NK-92 (cell line): ENCODE results near the gene PCLO.
"Not testable (repeated sequence)": the region's sequence is repeated elsewhere in the genome, so short reads cannot be mapped to it uniquely, and the experiment has no call there.

ENCODE experiments used
- DNase-seq: peaks from one replicate; lab custom pipeline; 2025; ENCODE audit not compliant: unreplicated experiment; lab: John Stamatoyannopoulos, UW

PCLO gene

DNA sequence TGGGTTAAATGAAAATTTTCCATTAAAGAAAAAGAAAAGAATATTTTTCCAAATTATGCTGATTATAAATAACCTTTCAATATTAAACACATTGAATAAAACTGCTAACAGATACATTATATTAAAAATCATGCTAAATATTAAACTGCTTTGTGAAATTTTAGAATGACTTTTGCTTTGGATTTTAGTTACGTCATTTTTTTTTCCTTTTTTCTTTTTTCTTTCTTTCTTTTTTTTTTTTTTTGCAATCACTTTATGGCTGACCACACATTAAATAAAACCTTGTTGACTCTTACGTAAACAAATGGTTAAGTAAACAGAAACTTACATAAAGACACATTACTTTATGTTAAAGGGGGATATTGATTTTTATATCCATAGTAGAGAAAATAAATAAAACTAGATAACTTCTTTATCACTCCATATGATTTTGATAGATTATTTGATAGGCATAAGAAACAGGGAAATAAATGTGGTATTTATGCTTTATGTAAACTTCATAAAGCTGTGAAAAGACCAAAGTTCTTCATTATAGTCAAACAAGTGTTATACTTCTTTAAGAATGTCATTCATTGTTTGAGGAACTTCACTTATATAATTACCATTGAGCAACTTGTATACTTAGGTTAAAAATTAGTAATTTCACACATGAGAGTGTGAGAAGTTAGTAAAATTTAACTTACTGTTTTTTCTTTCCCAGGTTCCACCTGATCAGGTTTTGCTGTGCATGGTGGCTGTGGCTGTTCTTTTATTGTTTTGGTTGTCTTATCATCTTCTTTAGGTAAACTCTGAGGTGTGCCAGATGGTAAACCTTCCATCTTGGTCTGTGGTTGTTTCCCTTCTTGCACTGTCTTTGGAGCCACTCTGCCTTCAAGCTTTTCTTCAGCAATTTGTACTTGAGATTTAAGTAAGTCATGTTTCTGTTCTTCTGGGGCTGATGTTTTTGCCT, 197.3 kb downstream of the PCLO start:
- no peak for DNase-seq

- no peak for DNase-seq
Observed at GRCh38 chr7:82964150-82964882, 198.4 kb downstream of the PCLO start.

GRCh38 chr7:82961240-82961639, 201.4 kb downstream of the PCLO start:
- no peak for DNase-seq

GRCh38 chr7:82959528-82959927, 203.2 kb downstream of the PCLO start:
- DNase-seq, result no peak

GRCh38 chr7:82957521-82957920, 205.2 kb downstream of the PCLO start:
- no peak for DNase-seq

GRCh38 chr7:82953324-82954027, 209.2 kb downstream of the PCLO start:
- DNase-seq, result no peak

DNA sequence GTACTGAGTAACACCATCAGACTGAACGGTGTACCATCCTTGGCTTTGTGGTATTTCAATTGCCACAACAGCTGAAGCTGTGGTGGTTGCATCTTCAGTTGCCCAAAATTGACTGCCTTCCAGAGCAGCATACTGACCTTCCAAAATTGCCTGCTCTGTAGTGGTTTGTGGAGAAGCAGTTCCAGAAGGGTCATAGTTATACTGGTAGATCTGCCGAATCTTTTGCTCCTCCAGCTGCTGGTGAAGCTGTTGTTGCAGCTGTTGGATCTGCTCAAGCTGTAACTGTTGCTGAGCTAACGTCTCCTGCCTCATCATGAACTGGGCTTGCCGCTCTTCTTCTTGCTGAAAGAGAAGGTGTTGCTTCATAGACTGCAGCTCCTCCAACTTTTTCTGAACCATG, 212.2 kb downstream of the PCLO start:
- no peak for DNase-seq

DNA sequence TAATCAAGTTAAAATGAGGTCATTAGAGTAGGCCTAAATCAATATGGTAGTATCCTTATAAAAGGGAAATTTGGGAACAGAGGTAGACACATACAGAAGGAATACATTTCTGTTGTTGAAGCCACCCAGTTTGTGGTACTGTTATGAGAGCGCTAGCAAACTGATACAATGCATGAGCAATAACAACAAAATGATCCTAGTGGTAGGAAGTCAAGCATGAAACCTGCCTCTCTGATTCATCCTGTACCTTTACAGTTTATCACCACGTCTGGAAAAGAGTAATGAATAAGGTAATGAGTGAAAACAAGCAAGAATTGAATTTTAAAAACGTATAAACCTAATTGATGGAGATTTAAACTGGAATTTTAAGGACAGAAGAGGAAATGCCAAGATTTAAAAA, 217.2 kb downstream of the PCLO start:
- DNase-seq, result no peak

DNA sequence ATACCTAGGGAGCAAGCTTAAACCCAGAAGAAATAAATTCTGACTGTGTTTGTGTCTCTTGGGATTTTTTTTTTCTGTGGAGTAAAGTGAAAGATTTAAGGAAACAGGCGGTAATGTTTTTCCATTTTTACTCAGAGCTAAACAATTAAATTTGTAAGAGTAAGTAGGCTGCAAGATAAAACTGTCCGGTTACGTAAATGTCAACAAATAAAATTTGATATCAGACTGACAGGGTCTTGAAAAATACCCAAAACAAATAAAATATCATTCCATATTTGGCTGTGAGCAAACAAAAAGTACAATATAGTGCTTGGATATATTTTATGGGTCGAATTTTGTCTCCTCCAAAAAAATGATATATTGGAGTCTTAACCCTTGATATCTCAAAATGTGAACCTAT, 217.6 kb downstream of the PCLO start:
- DNase-seq, result no peak

- DNase-seq, result no peak
Observed at GRCh38 chr7:82932516-82932915, 230.2 kb downstream of the PCLO start.

DNA sequence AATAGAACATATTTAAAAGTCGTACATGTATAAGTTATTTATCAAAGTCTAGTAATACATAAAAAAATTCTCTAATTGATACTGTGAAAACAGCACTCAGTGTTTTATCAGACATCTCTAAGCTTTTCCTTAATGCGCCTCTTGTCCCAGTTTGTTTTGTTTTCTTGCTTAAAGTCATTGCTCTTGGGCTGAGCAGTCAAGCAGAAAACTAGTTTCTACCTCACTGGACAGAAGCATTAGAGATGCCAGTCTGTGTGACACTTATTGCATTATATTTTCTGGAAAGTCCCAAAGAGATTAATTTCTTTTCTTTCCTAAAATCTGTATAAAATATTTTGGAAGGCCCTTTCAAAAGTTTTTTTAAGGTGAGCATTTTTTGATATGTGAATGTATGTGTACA, 236.2 kb downstream of the PCLO start:
- DNase-seq, result no peak

DNA sequence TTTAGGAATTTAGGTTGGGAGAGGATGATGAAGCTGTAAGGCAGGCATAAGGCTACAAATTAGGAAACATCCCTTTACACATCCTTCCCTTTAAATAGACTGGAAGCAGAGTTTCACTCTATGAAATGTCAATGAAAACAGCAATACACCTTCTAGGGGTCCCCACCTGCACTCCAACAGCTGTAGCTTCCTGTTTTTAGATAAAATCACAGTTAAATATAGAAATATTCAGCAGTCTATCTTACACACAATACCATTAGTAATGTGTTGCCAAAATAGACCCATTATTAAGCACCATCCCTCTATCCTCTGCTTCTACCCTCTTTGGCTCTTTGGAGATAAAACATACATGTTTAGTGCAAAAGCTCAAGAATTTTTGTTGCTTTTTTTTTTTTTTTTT, 237.4 kb downstream of the PCLO start:
- DNase-seq, result no peak

DNA sequence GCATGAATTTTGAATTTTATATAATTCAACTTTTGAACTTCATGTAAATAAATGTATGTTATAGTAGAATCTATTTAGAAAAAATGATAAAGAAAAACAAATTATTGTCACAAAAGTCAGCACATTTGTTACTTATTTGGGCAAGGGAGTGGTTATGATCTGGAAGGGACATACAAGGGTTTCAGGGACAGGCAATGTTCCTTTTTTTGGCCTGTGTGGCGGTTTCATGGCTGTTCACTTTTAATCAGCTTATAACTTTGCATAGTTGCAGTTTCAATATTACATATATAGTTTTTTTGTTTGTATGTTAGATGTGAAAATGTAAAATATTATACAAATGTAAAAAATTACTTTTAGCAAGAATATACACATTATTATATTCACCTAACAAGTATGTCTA, 256.2 kb downstream of the PCLO start:
- DNase-seq, result no peak

DNA sequence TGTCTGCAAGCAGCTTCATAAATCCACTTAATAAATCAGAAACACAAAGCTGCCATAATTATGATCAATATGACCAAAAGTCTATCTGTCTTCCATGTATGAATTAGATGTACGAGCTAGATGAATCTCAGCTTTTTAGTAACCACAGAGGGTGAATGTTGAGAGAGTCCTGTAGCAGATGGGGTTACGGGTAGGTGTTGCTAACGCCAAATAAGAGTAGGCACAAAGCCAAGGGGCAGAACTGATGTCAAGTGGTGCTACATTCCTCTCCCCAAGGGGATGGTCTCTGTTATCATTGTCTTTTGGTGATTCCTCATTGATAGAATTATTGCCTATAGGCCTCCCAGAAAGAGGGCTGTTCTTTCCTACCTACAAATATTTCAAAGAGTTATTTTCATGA, 257.8 kb downstream of the PCLO start:
- no peak for DNase-seq

GRCh38 chr7:82901098-82901497, 261.6 kb downstream of the PCLO start:
- not testable (repeated sequence) for DNase-seq

DNA sequence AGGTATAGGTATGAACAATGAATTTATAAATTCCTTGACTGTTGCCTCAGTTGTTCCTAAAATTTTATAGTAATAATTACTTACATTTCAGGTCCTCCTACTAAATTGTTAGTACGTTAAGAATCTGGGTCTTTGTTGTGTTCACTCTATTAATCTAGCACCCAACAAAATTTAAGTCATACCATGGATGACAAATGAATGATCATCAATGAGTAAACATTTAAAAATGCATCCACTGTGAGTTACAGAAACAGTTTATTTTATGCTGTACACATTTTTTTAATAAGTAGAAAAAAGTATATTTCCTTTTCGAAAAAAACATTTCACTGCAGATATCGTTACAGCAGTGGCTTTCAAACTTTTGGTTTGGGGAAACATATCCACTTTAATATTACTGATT, 265.2 kb downstream of the PCLO start:
- DNase-seq, result no peak

DNA sequence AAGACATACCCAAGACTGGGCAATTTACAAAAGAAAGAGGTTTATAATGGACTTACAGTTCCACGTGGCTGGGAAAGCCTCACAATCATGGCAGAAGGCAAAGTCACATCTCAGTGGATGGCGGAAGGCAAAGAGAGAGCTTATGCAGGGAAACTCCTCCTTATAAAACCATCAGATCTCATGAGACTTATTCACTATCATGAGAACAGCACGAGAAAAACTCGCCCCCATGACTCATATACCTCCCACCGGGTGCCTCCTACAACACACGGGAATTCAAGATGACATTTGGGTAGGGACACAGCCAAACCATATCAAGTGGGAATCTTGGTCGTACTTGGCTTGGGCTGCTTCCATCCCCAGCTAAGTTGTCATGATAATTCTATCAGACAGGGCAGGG, 268.3 kb downstream of the PCLO start:
- not testable (repeated sequence) for DNase-seq

DNA sequence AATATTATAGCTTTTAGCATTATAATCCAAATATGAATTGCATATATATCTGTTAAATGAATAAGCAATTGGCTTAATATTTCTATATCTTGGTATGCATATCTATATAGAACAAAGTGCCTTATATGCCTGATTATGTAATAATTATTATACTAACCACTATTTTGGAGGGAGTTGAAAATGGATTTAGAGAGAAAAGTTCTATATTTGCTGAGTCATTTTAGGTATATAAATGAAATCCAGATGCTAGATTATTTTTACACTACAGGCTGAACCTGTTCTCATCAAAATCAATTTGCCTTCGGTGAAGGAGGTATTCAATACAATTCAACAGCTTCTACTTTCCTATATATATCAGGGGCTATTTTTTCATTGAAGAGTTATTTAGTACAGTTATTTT, 276.4 kb downstream of the PCLO start:
- no peak for DNase-seq

DNA sequence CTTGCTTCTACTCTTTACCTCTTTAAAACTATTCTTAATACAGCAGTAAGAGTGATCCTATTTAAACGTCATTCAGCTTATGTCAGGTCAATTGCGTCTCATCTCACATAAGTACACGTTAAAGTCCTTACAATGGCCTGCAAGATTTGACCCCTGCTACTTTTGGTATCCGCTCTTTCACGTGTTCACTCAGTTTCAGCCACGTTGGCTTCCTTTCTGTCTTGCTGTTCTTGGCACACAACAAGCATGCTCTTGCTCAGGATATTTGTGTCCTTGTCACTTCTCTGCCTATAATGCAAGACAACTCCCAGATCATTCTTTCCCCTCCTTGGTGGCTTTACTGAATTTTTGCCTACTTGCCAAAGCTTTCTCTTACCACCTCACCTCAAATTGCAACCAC, 296.8 kb downstream of the PCLO start:
- DNase-seq, result no peak

GRCh38 chr7:82859106-82859850, 303.4 kb downstream of the PCLO start:
- no peak for DNase-seq

GRCh38 chr7:82851121-82851520, 311.6 kb downstream of the PCLO start:
- no peak for DNase-seq
